Right renal cortex interstitium (tissue), 3 donors: Measurements from ENCODE around the gene HECW1. TPM values are rescaled to one million over a fixed set of nuclear protein-coding genes. Genes with fewer than 3 reads are reported as not detected.
"Not testable (repeated sequence)": the region's sequence is repeated elsewhere in the genome, so short reads cannot be mapped to it uniquely, and the experiment has no call there.

Experiments used
- DNase-seq, 3 donors: peaks; one replicate each; pipeline ENCODE4 v3.0.0-alpha.2; 2013; ENCODE audit warnings: low read depth in 3 of 3, low spot score in 2 of 3
- polyA plus RNA-seq, 3 donors: library from polyadenylated mRNA; unstranded; fragments of 120-200 nt; gene quantifications; one replicate each; pipeline ENCODE4 v1.2.1, GENCODE V29; 2013; ENCODE audit not compliant: insufficient read length in 3 of 3

Gene HECW1
- polyA plus RNA-seq, 3 donors, result 5.6 to 7.9 (median 7.2) TPM

- DNase-seq, result no peak
Observed at GRCh38 chr7:43589728-43590127, 477.3 kb downstream of the HECW1 start.

GRCh38 chr7:43590862-43591557, 478.6 kb downstream of the HECW1 start:
- DNase-seq, result no peak

GRCh38 chr7:43591558-43592180, 479.2 kb downstream of the HECW1 start:
- DNase-seq, result no peak

- DNase-seq, result no peak
Observed at GRCh38 chr7:43592326-43592725, 479.9 kb downstream of the HECW1 start.

GRCh38 chr7:43593010-43593409, 480.6 kb downstream of the HECW1 start:
- no peak for DNase-seq

GRCh38 chr7:43594020-43594419, 481.6 kb downstream of the HECW1 start:
- DNase-seq, result no peak

- DNase-seq, result not testable (repeated sequence)
Observed at GRCh38 chr7:43596426-43596825, 484.0 kb downstream of the HECW1 start.

GRCh38 chr7:43600056-43600455, 487.6 kb downstream of the HECW1 start:
- no peak for DNase-seq

- DNase-seq, result no peak
Observed at GRCh38 chr7:43602256-43602655, 489.8 kb downstream of the HECW1 start.

GRCh38 chr7:43604251-43604650, 491.8 kb downstream of the HECW1 start:
- DNase-seq, result no peak

- no peak for DNase-seq
Observed at GRCh38 chr7:43609097-43609496, 496.6 kb downstream of the HECW1 start.

GRCh38 chr7:43612128-43612527, 499.7 kb downstream of the HECW1 start:
- no peak for DNase-seq

- DNase-seq, result no peak
Observed at GRCh38 chr7:43612599-43613589, 500.4 kb downstream of the HECW1 start.

Other genes starting within 250 kb of the HECW1 start
- 1 to 10 TPM; 5.1 to 5.4 (median 5.2) TPM for gene C7orf25, start 200.6 kb upstream of the HECW1 start, polyA plus RNA-seq
- 100 to 1,000 TPM; 281 to 319 (median 311) TPM for gene PSMA2, start 180.5 kb upstream of the HECW1 start, polyA plus RNA-seq
- gene MRPL32, start 180.3 kb upstream of the HECW1 start, polyA plus RNA-seq, result 100 to 1,000 TPM; 113 to 124 (median 118) TPM